ENCODE measurements around the gene VPS51.

The VPS51 gene

DNA sequence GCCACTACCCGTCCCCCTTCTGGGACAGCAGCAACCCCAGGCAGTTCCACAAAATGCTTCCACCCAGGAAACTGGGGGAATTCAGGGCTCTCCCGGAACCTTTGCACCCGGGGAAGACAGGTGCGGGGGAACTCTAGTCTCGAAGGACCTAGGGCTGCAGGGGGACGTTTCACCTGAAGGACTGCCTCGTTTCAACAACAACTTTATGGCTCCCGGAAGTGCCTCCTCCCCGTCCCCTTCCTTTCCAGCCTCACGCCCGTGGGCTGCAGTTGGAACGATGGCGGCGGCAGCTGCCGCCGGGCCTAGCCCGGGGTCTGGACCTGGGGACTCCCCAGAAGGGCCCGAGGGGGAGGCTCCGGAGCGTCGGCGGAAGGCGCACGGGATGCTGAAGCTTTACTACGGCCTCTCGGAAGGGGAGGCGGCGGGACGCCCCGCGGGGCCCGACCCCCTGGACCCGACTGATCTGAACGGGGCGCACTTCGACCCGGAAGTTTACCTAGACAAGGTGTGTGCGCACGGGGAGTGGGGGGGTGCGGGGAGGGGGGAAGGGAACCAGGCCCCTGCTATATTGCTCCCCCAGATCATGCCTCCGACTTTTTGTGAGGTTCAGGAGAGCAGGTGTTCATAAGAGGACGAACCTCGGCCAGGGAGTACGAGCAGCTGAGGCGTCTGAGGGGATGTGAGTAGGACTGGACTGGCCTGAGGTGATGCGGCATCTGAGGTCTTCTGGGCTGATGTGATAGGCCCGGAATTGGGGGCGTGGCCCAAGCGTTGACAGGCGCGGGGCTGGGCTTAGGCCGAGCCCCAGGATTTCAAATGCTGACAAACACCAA, at the start of gene VPS51:
TSS of gene VPS51 (plus strand) at position 241 of the 833 bp plus-strand sequence. CDS start at position 278, 37 bp downstream.
- peak; percentile 87 for FAIRE-seq
- DNase-seq (ENCODE audit: extremely low spot score, insufficient read length, low read depth), result peak; percentile 84

DNA sequence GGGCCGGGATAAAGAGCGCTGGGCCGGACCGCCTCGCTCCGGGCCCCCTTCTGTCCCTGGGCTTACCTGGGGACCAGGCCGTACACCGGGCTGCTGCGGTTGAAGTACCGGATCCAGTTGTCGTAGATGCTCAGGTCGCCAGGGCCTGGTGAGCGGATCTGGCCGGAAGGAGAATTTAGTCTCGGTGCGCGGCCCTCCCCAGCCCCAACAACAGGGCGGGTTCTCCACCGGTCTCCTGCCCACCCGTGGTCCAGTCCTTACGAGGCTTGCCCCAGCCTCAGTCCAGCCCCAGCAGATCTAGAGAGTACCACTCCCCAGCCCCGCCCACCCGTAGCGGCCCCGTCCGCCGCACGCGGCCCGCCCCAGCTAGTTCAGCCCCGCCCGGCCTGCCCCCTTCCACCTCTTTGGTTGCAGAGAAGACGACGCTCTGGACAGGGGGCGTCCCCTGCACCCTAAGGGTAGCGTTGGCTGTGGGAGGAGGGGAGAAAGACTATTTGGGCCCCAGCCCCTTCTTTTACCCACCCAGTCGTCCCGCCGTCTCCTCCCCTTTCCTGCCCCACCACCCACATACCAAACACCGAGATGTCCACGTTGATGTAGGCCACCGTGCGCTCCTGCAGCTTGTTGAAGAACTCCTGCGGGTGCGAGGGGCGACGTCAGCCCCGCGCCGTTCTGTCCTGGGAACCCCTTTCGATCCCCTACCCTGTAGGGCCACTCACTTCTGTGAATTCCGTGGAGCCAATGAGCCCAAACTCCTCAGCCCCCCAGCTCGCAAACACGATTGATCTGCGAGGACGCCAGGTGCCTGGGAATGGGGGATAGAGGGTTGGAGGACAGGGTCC, 48.2 kb upstream of the VPS51 start:
- DNase-seq (ENCODE audit: extremely low spot score, insufficient read length, low read depth), result no peak
- FAIRE-seq, result no peak

DNA sequence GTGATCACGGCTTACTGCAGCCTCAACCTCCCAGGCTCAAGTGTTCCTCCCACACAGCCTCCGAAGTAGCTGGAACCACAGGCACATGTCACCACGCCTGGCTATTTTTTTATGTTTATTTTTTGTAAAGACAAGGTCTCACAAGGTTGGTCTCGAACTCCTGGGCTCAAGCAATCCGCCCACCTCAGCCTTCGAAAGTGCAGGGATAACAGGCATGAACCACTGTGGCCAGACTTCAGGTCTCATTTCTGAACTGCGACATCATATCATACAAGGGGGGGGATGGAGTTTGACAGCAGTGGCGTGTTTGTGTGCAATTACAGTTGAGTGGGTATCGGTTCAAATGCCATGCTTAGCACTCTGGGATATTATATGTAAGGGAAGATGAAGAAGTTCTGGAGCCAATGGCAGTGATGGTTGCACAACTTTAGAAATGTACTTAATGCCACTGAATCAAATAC, 44.6 kb upstream of the VPS51 start:
- no peak for DNase-seq (ENCODE audit: extremely low spot score, insufficient read length, low read depth)
- FAIRE-seq, result no peak

DNA sequence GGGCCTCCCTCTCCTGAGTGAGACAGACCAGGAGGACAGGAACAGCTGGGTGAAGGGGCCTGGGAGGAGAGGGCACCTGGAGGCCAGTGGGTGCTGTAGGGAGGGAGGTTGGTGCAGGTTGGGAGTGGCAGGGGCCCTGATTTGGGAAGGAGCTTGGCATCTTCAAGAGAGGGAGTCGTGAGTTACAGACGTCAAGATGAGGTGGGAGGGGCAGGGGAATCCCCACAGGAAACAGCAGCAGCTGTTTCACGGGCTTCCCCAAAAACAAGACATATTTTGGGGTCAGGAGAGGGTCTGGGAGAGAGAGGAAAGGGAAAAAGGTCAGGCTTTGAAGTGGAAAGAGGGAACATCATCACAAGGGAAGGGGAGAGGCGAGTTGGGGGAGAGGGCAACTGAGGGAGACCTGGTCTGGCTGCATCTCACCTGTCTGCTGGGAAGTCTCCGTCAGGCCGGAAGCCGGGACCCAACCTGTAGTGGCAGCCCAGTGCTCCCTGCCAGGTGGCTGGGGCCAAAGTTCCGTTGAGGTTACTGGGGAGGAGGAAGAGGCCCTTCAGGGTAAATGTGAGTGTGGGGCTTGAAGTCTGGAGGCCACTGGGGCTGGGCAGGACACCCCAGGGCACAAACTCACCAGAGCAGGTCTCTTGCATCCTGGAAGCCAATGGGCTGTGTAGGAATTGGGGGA, 42.0 kb upstream of the VPS51 start:
- DNase-seq (ENCODE audit: extremely low spot score, insufficient read length, low read depth) (no peak), FAIRE-seq (peak; percentile 31)

DNA sequence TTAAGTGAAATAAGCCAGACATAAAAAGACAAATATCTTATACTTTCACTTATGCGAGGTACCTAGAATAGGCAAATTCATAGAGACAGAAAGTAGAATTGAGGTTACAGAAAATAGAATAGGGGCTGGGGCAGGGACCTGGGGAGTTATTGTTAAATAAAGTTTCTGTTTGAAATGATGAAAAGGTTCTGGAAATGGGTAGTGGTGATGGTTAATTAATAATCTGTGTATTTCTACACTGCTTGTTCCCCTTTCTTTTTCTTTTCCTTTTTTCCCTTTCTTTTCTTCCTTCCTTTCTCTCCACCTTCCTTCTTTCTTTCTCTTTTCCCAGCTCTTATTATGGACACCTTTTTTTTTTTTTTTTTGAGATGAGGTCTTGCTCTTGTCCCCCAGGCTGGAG, 40.5 kb upstream of the VPS51 start:
- FAIRE-seq (no peak), DNase-seq (ENCODE audit: extremely low spot score, insufficient read length, low read depth) (no peak)

DNA sequence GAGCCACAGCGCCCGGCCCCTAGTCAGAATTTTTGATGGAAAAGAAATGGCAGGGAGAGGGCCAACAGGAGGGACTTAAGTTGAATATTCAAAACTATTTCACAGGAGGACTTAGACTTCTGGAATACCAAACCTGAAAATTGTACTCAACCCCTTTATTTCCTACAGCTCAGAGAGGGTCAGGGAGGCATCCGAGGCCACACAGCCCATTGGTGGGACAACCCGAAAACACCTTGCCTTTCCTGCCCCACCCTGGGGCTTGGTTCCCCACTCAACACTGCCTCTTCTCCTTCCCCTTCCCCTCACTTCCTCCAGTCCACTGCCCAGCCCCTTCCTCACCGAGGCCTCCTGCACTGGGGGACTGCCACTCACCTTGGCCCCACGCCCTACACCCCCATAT, 39.0 kb upstream of the VPS51 start:
- FAIRE-seq, result no peak
- DNase-seq (ENCODE audit: extremely low spot score, insufficient read length, low read depth), result no peak

DNA sequence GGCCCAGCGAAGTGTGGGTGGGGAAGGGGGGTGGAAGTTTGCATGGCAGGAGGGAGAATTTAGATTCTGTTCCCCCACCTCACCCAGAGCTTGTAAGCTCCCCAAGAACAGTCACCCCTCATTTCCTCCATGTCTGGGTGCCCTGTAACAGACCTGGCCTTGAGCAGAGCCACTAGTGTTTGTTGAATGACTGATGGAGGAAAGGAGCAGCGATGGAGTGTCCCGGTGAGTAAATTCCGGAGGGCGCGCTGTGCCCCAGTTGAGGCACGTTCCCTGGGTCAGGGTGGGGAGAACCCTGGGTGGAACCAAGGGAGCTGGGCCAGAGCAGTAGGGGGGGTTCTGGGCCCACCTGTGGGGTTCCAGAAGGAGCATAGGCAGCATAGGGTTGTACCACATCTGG, 38.5 kb upstream of the VPS51 start:
- FAIRE-seq (no peak), DNase-seq (ENCODE audit: extremely low spot score, insufficient read length, low read depth) (no peak)

DNA sequence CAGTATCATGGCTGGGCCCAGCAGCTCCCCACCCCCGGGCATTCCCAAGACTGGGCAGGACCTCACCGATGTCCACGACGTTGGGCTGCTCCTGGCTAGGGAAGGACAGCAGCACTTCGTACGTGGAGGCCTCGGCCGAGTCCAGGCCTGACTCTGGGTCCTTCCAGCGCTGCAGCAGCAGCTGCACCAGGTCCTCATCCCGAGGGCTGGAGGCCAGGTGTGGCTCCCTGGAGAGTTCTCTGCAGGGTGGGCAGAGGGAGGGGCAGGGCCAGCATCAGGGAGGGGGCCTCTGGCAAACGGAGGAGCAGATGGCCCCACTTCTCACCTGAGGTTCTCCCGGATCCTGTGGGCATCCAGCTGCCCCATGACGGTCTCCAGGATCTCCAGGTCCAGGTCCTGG, 38.0 kb upstream of the VPS51 start:
- no peak for FAIRE-seq

DNA sequence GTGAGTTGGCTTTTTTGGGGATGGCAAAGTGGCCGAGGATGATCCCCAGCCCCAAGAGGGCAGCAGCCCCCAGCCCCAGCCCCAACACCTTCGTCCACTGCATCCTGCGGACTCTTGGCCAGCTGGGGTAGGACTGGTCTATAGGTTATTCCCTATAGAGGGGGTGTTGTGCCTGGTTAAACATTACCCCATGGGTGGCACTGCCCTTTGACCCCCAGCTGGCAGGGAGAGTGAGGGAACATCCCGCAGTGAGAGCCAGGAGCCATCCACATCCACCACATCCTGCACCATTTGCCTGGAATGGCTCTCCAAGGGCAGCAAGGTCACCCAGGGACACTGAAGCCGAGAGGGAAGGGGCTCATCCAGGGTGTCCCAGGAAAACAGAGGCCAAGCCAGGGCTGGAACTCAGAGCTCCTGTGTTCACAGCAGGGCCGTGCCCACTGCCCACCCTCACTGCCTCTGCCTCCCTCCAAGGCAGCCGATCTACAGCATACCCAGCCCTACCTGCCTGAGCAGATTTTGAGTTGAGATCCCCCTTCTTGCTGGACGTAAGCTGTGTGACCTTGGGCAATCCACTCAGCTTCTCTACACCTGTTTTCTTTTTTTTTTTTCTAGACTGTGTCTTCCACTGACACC, 37.5 kb upstream of the VPS51 start, which contains the start of gene NAALADL1:
TSS of gene NAALADL1 (minus strand) at position 135 of the 636 bp plus-strand sequence. CDS start at position 103, 32 bp downstream.
- no peak for FAIRE-seq
- DNase-seq (ENCODE audit: extremely low spot score, insufficient read length, low read depth), result no peak

More for the DNA sequence above, 38.0 kb upstream of the VPS51 start:
- no peak for DNase-seq (ENCODE audit: extremely low spot score, insufficient read length, low read depth)

DNA sequence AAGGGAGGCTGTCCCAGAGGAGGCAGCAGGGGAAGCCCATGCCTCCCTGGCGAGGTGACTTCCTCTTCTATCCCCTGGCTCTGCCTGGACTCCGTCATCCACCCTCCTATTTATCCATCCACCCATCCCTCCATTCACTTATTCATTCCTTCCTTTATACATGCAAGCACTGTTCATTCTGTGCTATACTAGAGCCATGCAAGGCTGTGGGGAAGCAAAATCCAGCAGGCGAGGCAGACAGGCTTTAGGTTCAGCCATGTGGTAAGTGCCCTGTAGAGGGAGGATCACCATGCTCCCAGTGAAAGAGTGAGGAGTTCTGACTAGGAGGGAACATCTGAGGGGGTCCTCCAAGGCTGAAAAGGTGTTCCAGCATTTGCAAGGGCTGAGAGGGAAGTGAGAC, 36.5 kb upstream of the VPS51 start:
- no peak for DNase-seq (ENCODE audit: extremely low spot score, insufficient read length, low read depth)
- no peak for FAIRE-seq

DNA sequence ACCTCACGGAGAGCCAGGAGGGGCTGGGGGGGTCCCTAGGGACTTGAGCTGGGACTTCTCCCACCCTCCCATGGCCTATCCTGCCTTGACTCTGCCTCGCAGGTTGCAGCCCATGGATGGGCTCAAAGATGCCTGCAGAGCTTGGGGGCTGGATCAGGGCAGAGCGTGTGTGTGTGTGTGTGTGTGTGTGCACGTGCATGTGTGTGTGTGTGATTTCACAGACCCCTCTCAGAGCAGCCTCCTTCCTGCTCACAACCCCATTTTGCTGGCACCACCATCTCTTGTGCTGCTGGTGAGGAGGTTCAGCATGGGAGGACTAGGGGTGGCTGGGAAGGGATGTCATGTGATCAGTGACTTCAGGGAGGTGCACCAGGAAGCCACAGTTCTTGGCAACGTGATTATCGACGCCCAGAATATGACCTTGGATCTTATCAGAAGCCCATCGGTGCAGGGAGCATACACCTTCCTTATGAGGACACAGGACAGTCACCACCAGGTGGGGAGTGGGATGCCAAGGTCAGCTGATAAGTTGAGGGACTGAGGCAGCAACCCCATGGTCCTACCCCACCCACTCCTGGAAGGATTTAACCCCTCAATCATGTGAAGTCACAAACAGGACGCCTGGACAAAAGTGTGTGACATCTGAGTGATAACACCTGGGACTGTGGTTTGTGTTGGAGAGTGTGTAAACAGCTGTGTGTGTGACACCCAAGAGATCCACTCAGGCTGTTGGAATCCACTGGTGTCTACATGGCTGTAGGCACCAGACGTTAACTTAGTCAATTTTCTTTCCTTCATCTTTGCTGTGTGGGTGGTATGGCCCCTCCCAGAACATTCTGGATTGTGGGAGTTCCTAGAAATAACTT, 35.8 kb upstream of the VPS51 start:
- no peak for FAIRE-seq
- no peak for DNase-seq (ENCODE audit: extremely low spot score, insufficient read length, low read depth)

DNA sequence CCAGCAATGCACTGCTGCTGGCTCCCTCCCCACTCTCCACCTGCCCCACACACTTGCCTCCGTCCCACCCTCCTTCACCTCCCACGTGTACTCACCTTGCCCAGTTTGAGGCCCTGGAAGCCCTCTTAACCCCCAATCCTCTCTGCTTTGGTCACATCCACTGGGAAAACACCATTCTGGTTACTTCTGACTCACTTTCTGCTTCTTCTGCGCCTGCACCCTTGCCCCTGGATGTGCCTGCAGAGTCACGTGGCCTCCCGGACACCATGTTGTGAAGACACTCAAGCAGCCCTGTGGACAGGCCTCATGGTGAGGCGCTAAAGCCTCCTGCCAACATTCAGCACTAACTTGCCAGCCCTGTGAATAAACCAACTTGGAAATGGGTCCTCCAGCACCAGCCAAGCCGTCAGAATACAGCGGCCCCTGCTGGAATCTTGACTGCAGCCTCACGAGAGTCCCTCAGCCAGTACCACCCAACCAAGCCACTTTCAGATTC, 35.1 kb upstream of the VPS51 start:
- FAIRE-seq (no peak), DNase-seq (ENCODE audit: extremely low spot score, insufficient read length, low read depth) (no peak)

DNA sequence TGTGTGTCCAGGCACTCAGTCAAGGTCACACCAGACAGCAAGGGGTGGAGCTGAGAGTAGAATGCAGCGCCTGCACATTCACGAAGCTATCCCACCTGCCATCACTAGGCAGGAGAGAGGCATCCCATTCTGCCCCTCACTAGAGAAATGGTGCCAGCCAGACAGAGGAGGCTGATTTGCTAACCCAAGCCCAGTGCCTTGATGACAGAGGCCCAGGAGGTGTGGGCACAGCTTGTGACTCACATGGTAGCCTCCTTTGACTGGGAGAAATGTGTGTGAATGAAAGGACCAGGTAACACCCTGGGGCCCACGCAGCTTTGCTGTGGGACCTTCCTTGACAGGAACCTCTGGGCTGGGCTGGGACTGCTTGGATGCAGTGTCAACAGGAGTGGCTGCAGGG, 32.5 kb upstream of the VPS51 start:
- DNase-seq (ENCODE audit: extremely low spot score, insufficient read length, low read depth) (no peak), FAIRE-seq (no peak)

DNA sequence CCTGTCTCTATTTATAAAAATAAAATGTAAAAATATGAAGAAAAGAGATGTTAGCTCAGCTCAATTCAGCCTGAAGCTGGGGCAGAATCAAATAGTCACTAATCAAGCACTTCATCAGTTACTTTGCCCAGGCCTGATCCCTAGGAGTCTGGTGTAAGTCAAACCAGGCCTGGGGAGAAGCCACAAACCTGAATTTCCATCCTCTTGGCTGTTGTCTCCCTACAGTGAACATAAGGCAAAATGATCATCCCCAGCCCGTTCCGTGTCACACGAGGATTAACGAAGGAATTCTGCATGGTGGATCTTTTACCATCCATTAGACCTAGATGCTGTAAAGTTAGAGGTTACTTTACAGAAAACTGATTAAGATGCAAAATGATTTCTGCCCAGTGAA, 31.2 kb upstream of the VPS51 start:
- FAIRE-seq, result no peak

DNA sequence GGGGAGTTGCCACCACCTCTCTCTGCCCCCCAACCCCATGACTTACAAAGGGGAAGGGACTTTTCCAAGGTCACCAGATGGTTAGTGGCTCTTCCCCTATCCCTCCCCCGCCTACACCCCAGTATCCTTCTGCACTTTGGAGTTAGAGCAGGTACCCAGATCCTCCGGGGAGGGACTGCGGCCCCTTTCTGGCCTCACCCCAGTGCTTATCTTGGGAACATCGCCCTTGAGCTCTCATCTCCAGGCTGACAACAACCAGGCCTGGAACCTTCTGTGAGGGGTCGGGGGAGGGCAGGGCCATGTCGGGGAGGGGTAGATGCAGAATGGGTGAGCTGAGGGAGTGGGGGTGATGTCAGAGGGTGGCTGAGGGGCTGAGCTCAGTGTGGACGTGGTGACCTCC, 30.2 kb upstream of the VPS51 start:
- FAIRE-seq (no peak), DNase-seq (ENCODE audit: extremely low spot score, insufficient read length, low read depth) (no peak)

More for the DNA sequence above, 31.2 kb upstream of the VPS51 start:
- DNase-seq (ENCODE audit: extremely low spot score, insufficient read length, low read depth), result no peak

DNA sequence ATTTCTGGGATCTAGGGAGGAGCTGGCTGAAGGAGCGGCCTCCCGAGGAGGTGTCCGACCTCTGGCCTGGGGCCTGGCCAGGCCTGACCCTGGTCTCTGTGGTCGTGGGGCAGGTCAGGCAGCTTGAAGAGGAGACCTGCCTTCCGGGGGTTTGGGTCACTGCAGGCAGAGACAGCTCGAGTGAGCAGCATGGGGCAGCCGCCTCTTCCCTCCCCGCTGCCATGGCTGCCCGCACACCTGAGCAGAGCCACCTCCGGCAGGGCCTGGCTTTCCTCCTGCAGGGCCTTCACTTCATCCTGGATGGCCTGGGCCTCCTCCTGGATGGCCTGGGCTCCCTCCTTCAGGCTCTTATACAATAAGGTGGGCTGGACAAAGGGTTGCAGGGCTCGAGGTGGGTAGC, 29.7 kb upstream of the VPS51 start:
- DNase-seq (ENCODE audit: extremely low spot score, insufficient read length, low read depth) (no peak), FAIRE-seq (no peak)

DNA sequence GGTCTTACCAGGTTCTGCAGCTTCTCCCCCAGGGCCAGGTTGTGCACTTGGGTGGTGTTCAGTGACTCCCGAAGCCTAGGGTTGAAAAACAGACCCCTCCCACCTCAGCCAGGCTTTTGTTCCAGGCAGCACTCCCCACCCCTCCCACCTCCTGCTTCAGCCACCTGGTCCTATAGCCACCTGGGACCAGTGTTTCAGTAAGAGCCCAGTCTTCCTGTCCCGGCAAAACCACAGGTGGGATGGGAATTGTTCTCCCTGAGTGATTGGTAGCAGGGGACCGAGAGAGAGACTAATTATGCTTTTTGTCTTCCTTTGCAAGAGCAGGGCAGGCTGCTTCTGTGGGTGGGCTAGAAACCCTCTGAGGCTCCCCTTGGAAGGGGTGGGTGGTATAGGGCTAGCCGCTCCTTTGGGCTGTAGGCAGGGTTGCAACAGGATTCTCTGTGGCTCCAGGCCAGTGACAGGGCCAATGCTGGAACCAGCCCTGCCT, 29.2 kb upstream of the VPS51 start:
- DNase-seq (ENCODE audit: extremely low spot score, insufficient read length, low read depth), result no peak
- no peak for FAIRE-seq

DNA sequence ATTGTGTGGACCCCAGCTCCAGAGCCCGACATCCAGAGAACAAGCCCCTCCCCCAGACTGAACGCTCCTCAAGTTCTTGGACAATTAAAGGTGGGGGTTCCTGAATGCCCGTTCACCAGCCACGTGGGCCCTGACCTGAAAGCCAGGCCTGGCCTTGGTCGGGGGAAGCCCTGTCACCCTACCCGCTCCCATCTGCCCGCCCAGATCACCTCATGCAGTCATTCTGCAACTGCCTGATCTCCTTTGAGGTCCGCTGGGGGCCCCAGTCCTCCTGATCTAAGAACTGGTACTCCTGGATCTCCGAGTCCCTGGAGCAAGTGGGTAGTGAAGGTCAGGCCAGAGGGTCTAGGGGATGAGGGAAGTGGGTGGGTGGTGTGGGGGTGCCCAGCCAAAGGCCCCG, 28.6 kb upstream of the VPS51 start:
- FAIRE-seq, result no peak
- no peak for DNase-seq (ENCODE audit: extremely low spot score, insufficient read length, low read depth)

DNA sequence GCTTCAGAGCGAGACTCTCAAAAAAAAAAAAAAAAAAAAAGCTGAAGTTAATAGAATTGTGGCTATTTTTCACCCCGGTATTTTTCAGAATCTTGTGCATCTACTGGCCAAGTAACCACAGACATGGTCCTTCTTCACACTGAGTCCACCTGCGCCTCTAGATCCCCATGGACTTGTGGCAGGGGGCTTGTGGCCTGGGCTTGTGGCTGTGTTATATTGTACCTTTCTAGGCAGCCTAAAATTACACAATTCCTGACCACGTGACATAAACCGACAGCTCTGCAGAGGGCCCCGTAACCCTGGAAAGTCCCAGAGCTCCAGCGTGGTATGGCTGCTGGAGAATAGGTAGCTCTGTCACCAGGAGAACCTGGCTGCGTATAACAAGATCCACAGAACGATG, 26.8 kb upstream of the VPS51 start:
- FAIRE-seq, result no peak
- DNase-seq (ENCODE audit: extremely low spot score, insufficient read length, low read depth), result no peak

Data from GM18507 (cell line).